MM.1S (cell line): Measurements from ENCODE around the gene KIAA1755.

Experiments
- DNase-seq: peaks from one replicate; pipeline ENCODE4 v3.0.0-alpha.2; 2015
- H2AFZ ChIP-seq: fragments of 300-600 bp; sonication (generic); 2 replicates; pipeline ENCODE4 v1.6.0; 2016; ENCODE audit warnings: antibody characterized with exemption, low read length
- H3F3A ChIP-seq: fragments of 300-600 bp; sonication (generic); 2 replicates; pipeline ENCODE4 v1.6.1; 2016; ENCODE audit warnings: mild to moderate bottlenecking, antibody characterized with exemption, low read length, moderate library complexity, mixed read lengths; ENCODE audit not compliant: insufficient read depth
- H3K27ac ChIP-seq: fragments of 300-600 bp; sonication (generic); 2 replicates; pipeline ENCODE4 v1.5.1; 2016; ENCODE audit warnings: mild to moderate bottlenecking, low read length
- H3K27me3 ChIP-seq: fragments of 300-600 bp; sonication (generic); replicated peaks from 2 replicates; pipeline ENCODE4 v1.6.0; 2016; ENCODE audit warnings: low read length; ENCODE audit not compliant: insufficient read depth
- H3K36me3 ChIP-seq: fragments of 300-600 bp; sonication (generic); replicated peaks from 2 replicates; pipeline ENCODE4 v1.6.1; 2016; ENCODE audit warnings: mild to moderate bottlenecking, low read length, mixed read lengths; ENCODE audit not compliant: insufficient read depth
- H3K4me1 ChIP-seq: fragments of 300-600 bp; sonication (generic); 2 replicates; pipeline ENCODE4 v1.6.1; 2016; ENCODE audit warnings: low read length, mixed read lengths
- H3K4me2 ChIP-seq: fragments of 300-600 bp; sonication (generic); 2 replicates; pipeline ENCODE4 v1.6.0; 2016; ENCODE audit warnings: low read depth, low read length
- H3K4me3 ChIP-seq: fragments of 300-600 bp; sonication (generic); 2 replicates; pipeline ENCODE4 v1.5.1; 2016; ENCODE audit warnings: low read length, mixed read lengths
- H3K79me2 ChIP-seq: fragments of 300-600 bp; sonication (generic); 2 replicates; pipeline ENCODE4 v1.6.1; 2016; ENCODE audit warnings: mixed run types, low read length, mixed read lengths
- H3K9ac ChIP-seq: fragments of 300-600 bp; sonication (generic); 2 replicates; pipeline ENCODE4 v1.6.1; 2016; ENCODE audit warnings: low read length, mixed read lengths
- H3K9me2 ChIP-seq: fragments of 300-600 bp; sonication (generic); replicated peaks from 2 replicates; pipeline ENCODE4 v1.6.1; 2016; ENCODE audit warnings: mild to moderate bottlenecking, low read length, mixed read lengths; ENCODE audit not compliant: insufficient read depth
- H3K9me3 ChIP-seq: fragments of 300-600 bp; sonication (generic); replicated peaks from 2 replicates; pipeline ENCODE4 v1.6.1; 2016; ENCODE audit warnings: mild to moderate bottlenecking, low read length, mixed read lengths; ENCODE audit not compliant: insufficient read depth
- H4K20me1 ChIP-seq: fragments of 300-600 bp; sonication (generic); 2 replicates; pipeline ENCODE4 v1.6.1; 2016; ENCODE audit warnings: mild to moderate bottlenecking, low read length, moderate library complexity, mixed read lengths; ENCODE audit not compliant: insufficient read depth
- CTCF ChIP-seq: fragments of 300-600 bp; sonication (generic); IDR thresholded peaks from 2 replicates; pipeline ENCODE4 v1.5.1; 2016; ENCODE audit warnings: antibody characterized with exemption, low read length, mixed read lengths
- EZH2 ChIP-seq: fragments of 300-600 bp; sonication (generic); optimal IDR thresholded peaks from 2 replicates; pipeline ENCODE3; 2017; ENCODE audit warnings: low read depth, mild to moderate bottlenecking, antibody characterized with exemption, low read length, mixed read lengths
- EZH2phosphoT487 ChIP-seq: fragments of 300-600 bp; sonication (generic); IDR thresholded peaks from 2 replicates; pipeline ENCODE4 v1.6.1; 2018; ENCODE audit warnings: antibody characterized with exemption, low read length

KIAA1755 gene

GRCh38 chr20:38262931-38263330 is 2.4 kb upstream of the KIAA1755 start:
- no peak overlapping the region for H3K4me2 ChIP-seq
- H3K4me1 ChIP-seq, result no peaks in the 10 kb centered on the region
- H4K20me1 ChIP-seq, result no peaks in the 10 kb centered on the region
- H3F3A ChIP-seq, result no peaks in the 10 kb centered on the region
- H3K27ac ChIP-seq, result no peak overlapping the region
- no peak overlapping the region for H3K4me3 ChIP-seq
- no peaks in the 10 kb centered on the region for H3K79me2 ChIP-seq
- H2AFZ ChIP-seq, result no peak overlapping the region
- H3K9me2 ChIP-seq, result no peaks in the 10 kb centered on the region
- no peak overlapping the region for H3K9ac ChIP-seq
- no peaks in the 10 kb centered on the region for H3K9me3 ChIP-seq
- DNase-seq, result no peak
- no peaks in the 10 kb centered on the region for H3K27me3 ChIP-seq
- TF ChIP-seq EZH2 (no peak), CTCF (no peak), EZH2phosphoT487 (no peak)
- H3K36me3 ChIP-seq, result no peaks in the 10 kb centered on the region

DNA sequence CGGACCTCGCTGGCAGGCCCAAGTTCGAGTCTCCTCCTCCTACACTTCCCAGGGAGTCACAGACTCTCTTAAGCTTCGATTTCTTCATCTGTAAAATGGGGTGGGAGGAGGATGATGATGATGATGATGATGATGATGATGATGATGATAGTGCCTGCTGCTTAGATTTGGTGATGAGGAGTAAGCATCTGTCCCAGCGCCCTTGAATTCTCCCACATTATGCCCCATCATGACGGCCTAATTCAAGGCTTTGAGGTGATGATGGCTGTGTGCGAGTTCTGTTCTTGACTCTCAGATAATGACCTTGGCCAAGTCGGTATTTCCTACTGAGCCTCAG is 487 bp upstream of the KIAA1755 start:
- H3K27me3 ChIP-seq, result no peaks in the 10 kb centered on the region
- no peaks in the 10 kb centered on the region for H3K9me2 ChIP-seq
- H3K79me2 ChIP-seq, result no peaks in the 10 kb centered on the region
- H4K20me1 ChIP-seq, result no peaks in the 10 kb centered on the region
- H2AFZ ChIP-seq, result no peak overlapping the region
- no peak overlapping the region for H3K4me2 ChIP-seq
- no peak overlapping the region for H3K4me3 ChIP-seq
- H3K36me3 ChIP-seq, result no peaks in the 10 kb centered on the region
- no peaks in the 10 kb centered on the region for H3K9me3 ChIP-seq
- no peaks in the 10 kb centered on the region for H3K4me1 ChIP-seq
- TF ChIP-seq CTCF (no peak), EZH2 (no peak), EZH2phosphoT487 (no peak)
- H3K9ac ChIP-seq, result no peak overlapping the region
- H3K27ac ChIP-seq, result no peak overlapping the region
- no peak for DNase-seq
- H3F3A ChIP-seq, result no peaks in the 10 kb centered on the region

DNA sequence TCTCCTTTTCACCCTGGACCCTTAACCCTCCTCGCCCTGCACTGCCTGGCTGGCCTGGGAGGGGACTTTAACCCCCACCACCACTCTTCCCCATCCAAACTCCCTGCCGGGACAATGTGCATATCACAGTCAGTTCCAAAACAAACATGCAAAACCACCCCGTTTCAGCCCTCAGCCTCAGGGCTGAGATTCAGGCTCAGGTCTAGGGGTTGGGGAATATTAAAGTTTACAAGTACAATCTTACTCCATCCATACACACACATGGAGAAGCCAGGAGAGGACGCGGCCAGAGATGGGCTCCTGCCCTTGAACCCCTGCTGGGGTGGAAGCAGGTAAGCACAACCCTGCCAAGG is 534 bp downstream of the KIAA1755 start:
- no peaks in the 10 kb centered on the region for H3K9me3 ChIP-seq
- no peak overlapping the region for H2AFZ ChIP-seq
- no peak overlapping the region for H3K27ac ChIP-seq
- H4K20me1 ChIP-seq, result no peaks in the 10 kb centered on the region
- H3F3A ChIP-seq, result no peaks in the 10 kb centered on the region
- no peak overlapping the region for H3K4me2 ChIP-seq
- H3K9ac ChIP-seq, result no peak overlapping the region
- H3K4me3 ChIP-seq, result no peak overlapping the region
- no peaks in the 10 kb centered on the region for H3K27me3 ChIP-seq
- DNase-seq, result no peak
- H3K9me2 ChIP-seq, result no peaks in the 10 kb centered on the region
- H3K4me1 ChIP-seq, result no peaks in the 10 kb centered on the region
- H3K36me3 ChIP-seq, result no peaks in the 10 kb centered on the region
- H3K79me2 ChIP-seq, result no peaks in the 10 kb centered on the region
- TF ChIP-seq EZH2, result no peak
- TF ChIP-seq CTCF, result no peak
- TF ChIP-seq EZH2phosphoT487, result no peak
